22Rv1 (cell line): ENCODE measurements around the gene IPO8.

ENCODE experiments used
- ZFX ChIP-seq: fragments of 450-650 bp; IDR thresholded peaks from 2 replicates; pipeline ENCODE4 v1.6.1; 2017; ENCODE audit warnings: antibody characterized with exemption, borderline replicate concordance
- TF ChIP-seq, protein P1 (sequence below): fragments of 450-650 bp; IDR thresholded peaks from 2 replicates; pipeline ENCODE4 v1.5.1; 2017; ENCODE audit warnings: mild to moderate bottlenecking

DNA sequence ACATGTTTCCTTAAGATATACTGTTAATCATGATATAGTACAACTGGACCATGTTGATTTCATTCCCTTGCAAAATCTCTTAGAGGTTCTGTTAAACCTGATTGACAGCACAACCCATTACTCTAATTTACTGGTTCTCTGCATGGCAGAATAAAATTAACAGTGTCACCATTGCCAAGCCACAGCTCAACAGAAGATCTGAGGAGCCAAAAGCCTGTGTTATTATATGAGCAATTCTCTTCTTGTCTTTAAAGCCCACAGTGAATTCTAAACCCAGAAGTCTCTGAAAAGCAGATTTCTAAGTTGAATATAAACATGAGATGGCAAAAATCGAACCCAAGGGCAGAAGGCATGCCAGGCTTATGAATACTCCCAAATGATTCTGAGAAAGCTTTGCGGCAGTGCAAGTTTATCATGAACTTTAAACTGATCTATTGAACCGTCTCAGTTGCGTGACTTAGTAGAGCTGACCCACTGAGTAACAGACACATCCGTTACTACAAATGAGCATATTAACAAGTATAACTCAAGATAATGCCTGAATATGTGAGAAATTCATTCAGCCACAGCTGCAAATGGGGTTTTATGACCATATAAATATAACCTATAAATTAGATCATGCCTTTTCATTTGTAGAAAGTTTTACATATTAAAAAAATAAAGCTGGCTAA lies 78.2 kb downstream of the IPO8 start:
- TF ChIP-seq, protein P1, sequence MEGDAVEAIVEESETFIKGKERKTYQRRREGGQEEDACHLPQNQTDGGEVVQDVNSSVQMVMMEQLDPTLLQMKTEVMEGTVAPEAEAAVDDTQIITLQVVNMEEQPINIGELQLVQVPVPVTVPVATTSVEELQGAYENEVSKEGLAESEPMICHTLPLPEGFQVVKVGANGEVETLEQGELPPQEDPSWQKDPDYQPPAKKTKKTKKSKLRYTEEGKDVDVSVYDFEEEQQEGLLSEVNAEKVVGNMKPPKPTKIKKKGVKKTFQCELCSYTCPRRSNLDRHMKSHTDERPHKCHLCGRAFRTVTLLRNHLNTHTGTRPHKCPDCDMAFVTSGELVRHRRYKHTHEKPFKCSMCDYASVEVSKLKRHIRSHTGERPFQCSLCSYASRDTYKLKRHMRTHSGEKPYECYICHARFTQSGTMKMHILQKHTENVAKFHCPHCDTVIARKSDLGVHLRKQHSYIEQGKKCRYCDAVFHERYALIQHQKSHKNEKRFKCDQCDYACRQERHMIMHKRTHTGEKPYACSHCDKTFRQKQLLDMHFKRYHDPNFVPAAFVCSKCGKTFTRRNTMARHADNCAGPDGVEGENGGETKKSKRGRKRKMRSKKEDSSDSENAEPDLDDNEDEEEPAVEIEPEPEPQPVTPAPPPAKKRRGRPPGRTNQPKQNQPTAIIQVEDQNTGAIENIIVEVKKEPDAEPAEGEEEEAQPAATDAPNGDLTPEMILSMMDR = no peak
- TF ChIP-seq ZFX = no peak
